ENCODE measurements around the gene PDSS2.

The PDSS2 gene

GRCh38 chr6:107408714-107409113 lies 50.6 kb downstream of the PDSS2 start:
- TF ChIP-seq SIN3A (IDR thresholded peaks at IDR 0.05; ENCODE audit: borderline replicate concordance, insufficient read depth, low read length): no peak
- no peak for TF ChIP-seq TAF1 (IDR thresholded peaks at IDR 0.05; ENCODE audit: borderline replicate concordance, insufficient read depth, low read length)
- TF ChIP-seq FOXP2 (optimal IDR thresholded peaks at IDR 0.05; ENCODE audit: borderline replicate concordance, extremely low read depth, extremely low read length, insufficient read depth): no peak
- no peak for TF ChIP-seq REST (IDR thresholded peaks at IDR 0.05; ENCODE audit: insufficient read depth in 1 of 2, low read depth in 2 of 2, low read length in 2 of 2)
- TF ChIP-seq POLR2AphosphoS5 (IDR thresholded peaks at IDR 0.05; ENCODE audit: low read depth, low read length): no peak

- TF ChIP-seq FOXP2 (optimal IDR thresholded peaks at IDR 0.05; ENCODE audit: borderline replicate concordance, extremely low read depth, extremely low read length, insufficient read depth): no peak
- no peak for TF ChIP-seq SIN3A (IDR thresholded peaks at IDR 0.05; ENCODE audit: borderline replicate concordance, insufficient read depth, low read length)
- no peak for TF ChIP-seq REST (IDR thresholded peaks at IDR 0.05; ENCODE audit: insufficient read depth in 1 of 2, low read depth in 2 of 2, low read length in 2 of 2)
- no peak for TF ChIP-seq POLR2AphosphoS5 (IDR thresholded peaks at IDR 0.05; ENCODE audit: low read depth, low read length)
- no peak for TF ChIP-seq TAF1 (IDR thresholded peaks at IDR 0.05; ENCODE audit: borderline replicate concordance, insufficient read depth, low read length)
Measured at GRCh38 chr6:107405002-107405401, 54.4 kb downstream of the PDSS2 start.

GRCh38 chr6:107402533-107402932 lies 56.8 kb downstream of the PDSS2 start:
- TF ChIP-seq POLR2AphosphoS5 (IDR thresholded peaks at IDR 0.05; ENCODE audit: low read depth, low read length) (no peak), FOXP2 (optimal IDR thresholded peaks at IDR 0.05; ENCODE audit: borderline replicate concordance, extremely low read depth, extremely low read length, insufficient read depth) (no peak), REST (IDR thresholded peaks at IDR 0.05; ENCODE audit: insufficient read depth in 1 of 2, low read depth in 2 of 2, low read length in 2 of 2) (no peak), TAF1 (IDR thresholded peaks at IDR 0.05; ENCODE audit: borderline replicate concordance, insufficient read depth, low read length) (no peak), SIN3A (IDR thresholded peaks at IDR 0.05; ENCODE audit: borderline replicate concordance, insufficient read depth, low read length) (no peak)

- no peak for TF ChIP-seq TAF1 (IDR thresholded peaks at IDR 0.05; ENCODE audit: borderline replicate concordance, insufficient read depth, low read length)
- no peak for TF ChIP-seq SIN3A (IDR thresholded peaks at IDR 0.05; ENCODE audit: borderline replicate concordance, insufficient read depth, low read length)
- TF ChIP-seq POLR2AphosphoS5 (IDR thresholded peaks at IDR 0.05; ENCODE audit: low read depth, low read length): no peak
- TF ChIP-seq FOXP2 (optimal IDR thresholded peaks at IDR 0.05; ENCODE audit: borderline replicate concordance, extremely low read depth, extremely low read length, insufficient read depth): no peak
- no peak for TF ChIP-seq REST (IDR thresholded peaks at IDR 0.05; ENCODE audit: insufficient read depth in 1 of 2, low read depth in 2 of 2, low read length in 2 of 2)
Measured at GRCh38 chr6:107401573-107401972, 57.8 kb downstream of the PDSS2 start.

- TF ChIP-seq REST (IDR thresholded peaks at IDR 0.05; ENCODE audit: insufficient read depth in 1 of 2, low read depth in 2 of 2, low read length in 2 of 2) (no peak), TAF1 (IDR thresholded peaks at IDR 0.05; ENCODE audit: borderline replicate concordance, insufficient read depth, low read length) (no peak), POLR2AphosphoS5 (IDR thresholded peaks at IDR 0.05; ENCODE audit: low read depth, low read length) (no peak), FOXP2 (optimal IDR thresholded peaks at IDR 0.05; ENCODE audit: borderline replicate concordance, extremely low read depth, extremely low read length, insufficient read depth) (no peak), SIN3A (IDR thresholded peaks at IDR 0.05; ENCODE audit: borderline replicate concordance, insufficient read depth, low read length) (no peak)
Measured at GRCh38 chr6:107400616-107401147, 58.7 kb downstream of the PDSS2 start.

All from PFSK-1 (cell line).